Tibial nerve (tissue), 4 donors: ENCODE measurements around the gene EPN1. TPM values are rescaled to one million over a fixed set of nuclear protein-coding genes. Genes with fewer than 3 reads are reported as not detected.

ENCODE experiments used
- DNase-seq, 2 donors: peaks; one replicate each; pipeline ENCODE4 v3.0.0-alpha.2; 2019; ENCODE audit warnings: low spot score in 2 of 2
- H3K27ac ChIP-seq, 4 donors: fragments of 200-600 bp; sonication (generic) in 3 of 4; one replicate each; pipeline ENCODE4 v1.5.1; 2017 to 2019; ENCODE audit warnings: mild to moderate bottlenecking in 1 of 4
- H3K27me3 ChIP-seq, 2 donors: fragments of 200-600 bp; sonication (generic) in 1 of 2; one replicate each; pipeline versions ENCODE4 v1.5.1 to v1.6.0; 2017 to 2019
- H3K36me3 ChIP-seq, 3 donors: fragments of 200-600 bp; sonication (generic); one replicate each; pipeline ENCODE4 v1.5.1; 2018 to 2019
- H3K4me1 ChIP-seq, 4 donors: fragments of 200-600 bp; sonication (generic) in 3 of 4; one replicate each; pipeline ENCODE4 v1.5.1; 2017 to 2019
- H3K4me3 ChIP-seq, 4 donors: fragments of 200-600 bp; sonication (generic) in 3 of 4; one replicate each; pipeline ENCODE4 v1.5.1; 2017 to 2019; ENCODE audit warnings: mild to moderate bottlenecking in 1 of 4, moderate library complexity in 1 of 4
- H3K9me3 ChIP-seq, 4 donors: fragments of 200-600 bp; sonication (generic) in 3 of 4; one replicate each; pipeline ENCODE4 v1.5.1; 2017 to 2019
- CTCF ChIP-seq, 5 experiments: fragments of 200-600 bp in 3 of 5; fragments of 450-650 bp in 2 of 5; sonication (generic) in 3 of 5; IDR thresholded peaks; one replicate each; pipeline ENCODE4 v1.5.1; 2016 to 2019; ENCODE audit warnings: antibody characterized with exemption in 5 of 5, mild to moderate bottlenecking in 3 of 5, moderate library complexity in 2 of 5
- EP300 ChIP-seq, 2 donors: sonication (generic); formaldehyde crosslinking; IDR thresholded peaks; one replicate each; pipeline ENCODE4 v1.6.1; 2017; ENCODE audit warnings: antibody characterized with exemption in 2 of 2, mild to moderate bottlenecking in 1 of 2
- POLR2A ChIP-seq, 2 donors: fragments of 450-650 bp; IDR thresholded peaks; one replicate each; pipeline ENCODE4 v1.6.1; 2017; ENCODE audit warnings: antibody characterized with exemption in 2 of 2, mild to moderate bottlenecking in 2 of 2, moderate library complexity in 2 of 2
- WGBS, 2 donors: methylation state at CpG; one replicate each; pipeline ENCODE4 v1.1.5; 2018; 5-methylcytosine and 5-hydroxymethylcytosine counted together
- total RNA-seq, 4 donors: library from RNA; depleted of rRNA; stranded (reverse); fragments of >200 nt; gene quantifications; one replicate each; pipeline ENCODE4 v1.1.0, GENCODE V29; 2016

EPN1 gene
- total RNA-seq, 4 donors from 2014 or later = 92.0 to 164 (median 118) TPM

GRCh38 chr19:55686311-55687050 lies 11.5 kb downstream of the EPN1 start:
- 82 to 88% methylated on average over 27 to 29 of the region's 29 CpGs for WGBS, 2 donors
- Histone ChIP-seq H3K27me3 (no peaks in the 10 kb centered on the region), H3K4me1 (peaks cover 0 to 23% (median 0%) of the 10 kb centered on the region in 4 donors), H3K4me3 (no peak overlapping the region), H3K27ac (no peak overlapping the region), H3K9me3 (no peaks in the 10 kb centered on the region), H3K36me3 (peaks cover 0 to 99% (median 38%) of the 10 kb centered on the region in 3 donors)
- DNase-seq = no peak
- TF ChIP-seq EP300 (IDR thresholded peaks at IDR 0.05) (no peak), CTCF (IDR thresholded peaks at IDR 0.05) (no peak), POLR2A (IDR thresholded peaks at IDR 0.05) (no peak)

- Histone ChIP-seq H3K4me3 (no peak overlapping the region), H3K27me3 (no peaks in the 10 kb centered on the region), H3K27ac (peak overlapping the region in 1 of 4 donors; percentile 62), H3K4me1 (peaks cover 0 to 23% (median 0%) of the 10 kb centered on the region in 4 donors), H3K36me3 (peaks cover 0 to 100% (median 46%) of the 10 kb centered on the region in 3 donors), H3K9me3 (no peaks in the 10 kb centered on the region)
- WGBS, 2 donors = 87 to 90% methylated on average over 22 of the region's 22 CpGs
- DNase-seq = no peak
- TF ChIP-seq EP300 (IDR thresholded peaks at IDR 0.05) (no peak), POLR2A (IDR thresholded peaks at IDR 0.05) (no peak), CTCF (IDR thresholded peaks at IDR 0.05) (no peak)
These were observed 12.5 kb downstream of the EPN1 start for GRCh38 chr19:55687281-55688201.

- WGBS, 2 donors = 73 to 77% methylated on average over 20 to 27 of the region's 27 CpGs
- Histone ChIP-seq H3K9me3 (no peaks in the 10 kb centered on the region), H3K36me3 (peaks cover 0 to 100% (median 51%) of the 10 kb centered on the region in 3 donors), H3K4me1 (peaks cover 0 to 23% (median 0%) of the 10 kb centered on the region in 4 donors), H3K4me3 (no peak overlapping the region), H3K27ac (peak overlapping the region in 1 of 4 donors; percentile 62), H3K27me3 (no peaks in the 10 kb centered on the region)
- TF ChIP-seq CTCF (IDR thresholded peaks at IDR 0.05) (no peak), EP300 (IDR thresholded peaks at IDR 0.05) (no peak), POLR2A (IDR thresholded peaks at IDR 0.05) (no peak)
- DNase-seq = no peak
These were observed 13.6 kb downstream of the EPN1 start for GRCh38 chr19:55688422-55689218.

- no peak for DNase-seq
These were observed 14.5 kb downstream of the EPN1 start for GRCh38 chr19:55689411-55690108.

More at GRCh38 chr19:55689411-55690108, 14.5 kb downstream of the EPN1 start:
- Histone ChIP-seq H3K4me3 (no peak overlapping the region), H3K9me3 (no peaks in the 10 kb centered on the region), H3K36me3 (peaks cover 0 to 100% (median 51%) of the 10 kb centered on the region in 3 donors), H3K27me3 (no peaks in the 10 kb centered on the region), H3K27ac (no peak overlapping the region), H3K4me1 (peaks cover 0 to 23% (median 0%) of the 10 kb centered on the region in 4 donors)
- WGBS, 2 donors = 92 to 93% methylated on average over 31 to 35 of the region's 35 CpGs
- TF ChIP-seq POLR2A (IDR thresholded peaks at IDR 0.05) = no peak
- TF ChIP-seq CTCF (IDR thresholded peaks at IDR 0.05) = no peak
- TF ChIP-seq EP300 (IDR thresholded peaks at IDR 0.05) = no peak
